HG03558 (cell line): Measurements from ENCODE around the gene CPNE1.

Experiments
- ATAC-seq: cut with Tn5 transposase; IDR thresholded peaks from one replicate; pipeline ENCODE4 v1.9.1; 2021; ENCODE audit warnings: moderate number of reproducible peaks; ENCODE audit not compliant: unreplicated experiment; ENCODE audit errors: extremely low read depth

CPNE1 gene

GRCh38 chr20:35576816-35577215, 87.9 kb downstream of the CPNE1 start:
- ATAC-seq, result no peak
